Activated naive CD4-positive, alpha-beta T cell treated with anti-CD3 and anti-CD28 coated beads, Interleukin-2, amount 50 U/mL, for 24 hours (primary cell): Measurements from ENCODE around the gene CYBC1.

ENCODE experiments used
- H3K27ac Mint-ChIP-seq: one replicate; pipeline ENCODE4 v1.8.0; 2021; ENCODE audit warnings: mild to moderate bottlenecking, mixed read lengths
- H3K27me3 Mint-ChIP-seq: one replicate; pipeline ENCODE4 v1.8.0; 2021; ENCODE audit warnings: mixed read lengths
- H3K36me3 Mint-ChIP-seq: one replicate; pipeline ENCODE4 v1.8.0; 2021; ENCODE audit warnings: mixed read lengths
- H3K4me1 Mint-ChIP-seq: one replicate; pipeline ENCODE4 v1.8.0; 2021; ENCODE audit warnings: mixed read lengths
- H3K4me3 Mint-ChIP-seq: one replicate; pipeline ENCODE4 v1.8.0; 2021; ENCODE audit warnings: mild to moderate bottlenecking, mixed read lengths
- H3K9me3 Mint-ChIP-seq: one replicate; pipeline ENCODE4 v1.8.0; 2021; ENCODE audit warnings: mixed read lengths

The CYBC1 gene

GRCh38 chr17:82399041-82399441 is 51.5 kb downstream of the CYBC1 start:
- H3K4me3 Mint-ChIP-seq, result no peak overlapping the region
- H3K36me3 Mint-ChIP-seq, result peaks cover 6% of the 10 kb centered on the region

GRCh38 chr17:82397449-82398335 is 52.9 kb downstream of the CYBC1 start:
- Mint-ChIP-seq H3K4me1 (peaks cover 13% of the 10 kb centered on the region), H3K27me3 (no peaks in the 10 kb centered on the region), H3K9me3 (no peaks in the 10 kb centered on the region), H3K27ac (no peak overlapping the region), H3K36me3 (peaks cover 2% of the 10 kb centered on the region), H3K4me3 (no peak overlapping the region)

More at GRCh38 chr17:82399041-82399441, 51.5 kb downstream of the CYBC1 start:
- Mint-ChIP-seq H3K27me3 (no peaks in the 10 kb centered on the region), H3K27ac (no peak overlapping the region), H3K4me1 (peaks cover 16% of the 10 kb centered on the region), H3K9me3 (no peaks in the 10 kb centered on the region)

GRCh38 chr17:82396601-82397435 is 53.7 kb downstream of the CYBC1 start:
- Mint-ChIP-seq H3K27ac (no peak overlapping the region), H3K4me3 (no peak overlapping the region), H3K36me3 (peaks cover 2% of the 10 kb centered on the region)

GRCh38 chr17:82394278-82394677 is 56.3 kb downstream of the CYBC1 start:
- no peaks in the 10 kb centered on the region for H3K36me3 Mint-ChIP-seq
- no peaks in the 10 kb centered on the region for H3K27me3 Mint-ChIP-seq
- no peak overlapping the region for H3K27ac Mint-ChIP-seq
- H3K4me3 Mint-ChIP-seq, result no peak overlapping the region
- no peaks in the 10 kb centered on the region for H3K9me3 Mint-ChIP-seq
- no peaks in the 10 kb centered on the region for H3K4me1 Mint-ChIP-seq

More at GRCh38 chr17:82396601-82397435, 53.7 kb downstream of the CYBC1 start:
- H3K9me3 Mint-ChIP-seq, result no peaks in the 10 kb centered on the region
- H3K4me1 Mint-ChIP-seq, result peaks cover 11% of the 10 kb centered on the region
- no peaks in the 10 kb centered on the region for H3K27me3 Mint-ChIP-seq

GRCh38 chr17:82392941-82393340 is 57.6 kb downstream of the CYBC1 start:
- Mint-ChIP-seq H3K4me3 (no peak overlapping the region), H3K27me3 (no peaks in the 10 kb centered on the region), H3K9me3 (no peaks in the 10 kb centered on the region), H3K4me1 (no peaks in the 10 kb centered on the region), H3K36me3 (no peaks in the 10 kb centered on the region), H3K27ac (no peak overlapping the region)
